Activated CD4-positive, alpha-beta T cell treated with anti-CD3 and anti-CD28 coated beads, Interleukin-2, Interleukin-4, amounts not matched to agents 100 ng/mL and 50 ng/mL, durations not matched to agents 16 hours and 8 hours (primary cell): ENCODE data around the gene APCDD1.

Source experiments
- DNase-seq: peaks from one replicate; pipeline ENCODE4 v3.0.0-alpha.2; 2020; ENCODE audit warnings: low spot score

Gene APCDD1

GRCh38 chr18:10453806-10454680 lies at the start of gene APCDD1:
Gene APCDD1, plus strand, starts transcription at chr18:10454635. Its CDS starts 347 bp downstream, at chr18:10454982.
- no peak for DNase-seq

GRCh38 chr18:10405014-10405493 lies 49.4 kb upstream of the APCDD1 start:
- DNase-seq = no peak

- DNase-seq = no peak
These were observed 48.4 kb upstream of the APCDD1 start for GRCh38 chr18:10405816-10406663.

GRCh38 chr18:10408131-10408530 lies 46.3 kb upstream of the APCDD1 start:
- no peak for DNase-seq

DNA sequence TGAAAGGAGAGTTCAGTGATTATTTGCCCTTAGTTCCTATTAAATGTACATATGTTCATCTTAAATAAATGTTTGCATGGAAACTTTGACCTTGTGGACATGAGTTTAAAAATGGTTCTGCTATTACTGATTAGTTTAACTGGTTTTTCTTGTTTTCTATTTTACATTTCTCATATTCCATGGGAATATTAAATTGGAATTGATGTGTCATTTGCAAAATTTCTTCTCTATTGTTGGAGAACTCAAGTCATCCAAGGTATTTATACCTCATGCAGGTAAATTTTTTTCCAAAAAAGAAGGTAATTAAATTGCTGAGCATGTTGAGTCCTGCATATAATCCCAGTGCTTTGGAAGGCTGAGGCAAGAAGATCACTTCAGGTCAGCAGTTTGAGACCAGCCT lies 45.4 kb upstream of the APCDD1 start:
- no peak for DNase-seq

DNA sequence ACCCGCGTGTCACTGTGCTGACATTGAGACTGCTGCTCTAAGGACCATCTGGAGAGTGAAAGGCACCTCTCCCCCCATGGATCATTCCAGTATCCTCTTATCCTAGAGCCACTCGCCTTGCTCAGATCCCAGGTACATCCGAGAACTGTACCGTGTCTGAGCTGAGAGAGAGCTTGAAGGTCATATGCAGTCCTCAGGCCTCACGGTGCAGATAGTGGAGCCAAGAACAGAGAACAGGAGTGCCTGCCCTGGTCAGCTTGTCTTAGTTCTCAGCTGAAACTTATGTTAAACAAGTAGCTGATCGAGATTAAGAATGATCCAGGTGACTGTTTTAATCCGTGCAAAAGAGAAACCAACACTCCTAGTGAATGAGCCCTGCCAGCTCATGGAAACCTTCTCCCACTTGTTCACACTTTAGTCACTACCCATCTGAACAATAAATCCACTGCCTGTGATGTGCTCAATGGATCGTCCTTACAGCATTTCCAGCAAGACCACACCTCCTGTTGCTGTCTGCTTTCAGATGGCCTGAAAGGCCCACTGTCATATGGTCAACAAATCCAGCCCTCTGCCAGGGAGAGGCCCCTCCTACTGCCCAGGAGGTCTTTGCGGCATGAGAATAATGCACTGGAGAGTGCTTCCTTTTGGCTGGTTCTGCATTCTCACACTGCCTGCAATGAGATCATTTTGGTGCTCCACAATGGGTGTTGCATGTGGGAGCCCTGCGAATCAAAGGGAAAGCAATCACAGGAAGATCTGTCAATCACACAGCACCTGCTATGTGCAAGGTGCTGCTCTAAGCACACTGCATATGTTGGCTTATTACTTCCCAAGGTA lies 43.7 kb upstream of the APCDD1 start:
- DNase-seq = no peak

DNA sequence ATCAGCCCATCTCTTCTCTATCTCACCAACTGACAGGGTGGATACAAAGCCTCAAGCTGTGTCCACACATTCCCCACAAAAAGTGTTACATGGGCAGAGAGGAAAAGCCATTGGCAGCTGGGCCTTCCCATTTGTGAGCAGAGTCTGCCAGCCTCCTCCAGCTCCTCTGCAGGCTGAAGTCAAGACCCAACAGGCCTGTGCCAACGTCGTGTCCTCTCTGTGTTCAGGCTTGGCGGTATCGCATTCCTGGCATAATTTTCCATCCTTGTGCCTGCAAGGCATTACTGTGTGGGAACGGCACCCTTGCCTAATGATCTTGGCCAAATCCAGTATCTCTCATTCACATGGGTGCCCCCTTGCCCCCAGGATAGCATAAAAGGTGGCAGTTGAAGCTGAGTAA lies 41.5 kb upstream of the APCDD1 start:
- DNase-seq = no peak

- no peak for DNase-seq
These were observed 40.7 kb upstream of the APCDD1 start for GRCh38 chr18:10413722-10414121.

DNA sequence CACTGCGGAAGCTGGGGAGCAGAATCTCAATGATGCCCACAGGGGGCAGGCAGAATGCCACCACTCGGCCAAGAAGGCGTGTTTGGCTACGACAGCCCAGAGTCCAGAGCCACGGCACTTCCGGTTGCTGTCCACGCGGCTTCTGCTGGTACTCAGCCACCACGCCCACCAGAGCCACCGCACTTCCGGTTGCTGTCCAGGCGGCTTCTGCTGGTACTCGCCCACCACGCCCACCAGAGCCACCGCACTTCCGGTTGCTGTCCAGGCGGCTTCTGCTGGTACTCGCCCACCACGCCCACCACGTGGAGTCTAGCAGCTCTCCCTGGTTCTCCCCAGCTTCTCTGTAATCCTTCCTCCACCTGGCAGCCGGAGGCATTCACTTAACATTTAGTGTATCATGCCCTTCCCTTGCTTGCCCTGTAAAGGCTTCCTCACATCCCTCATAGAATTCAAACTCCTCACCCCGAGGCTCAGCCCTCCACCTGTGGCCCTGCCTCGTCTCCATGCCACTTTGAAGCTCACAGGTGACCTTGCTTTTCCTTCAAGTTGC lies 40.1 kb upstream of the APCDD1 start:
- DNase-seq = no peak

DNA sequence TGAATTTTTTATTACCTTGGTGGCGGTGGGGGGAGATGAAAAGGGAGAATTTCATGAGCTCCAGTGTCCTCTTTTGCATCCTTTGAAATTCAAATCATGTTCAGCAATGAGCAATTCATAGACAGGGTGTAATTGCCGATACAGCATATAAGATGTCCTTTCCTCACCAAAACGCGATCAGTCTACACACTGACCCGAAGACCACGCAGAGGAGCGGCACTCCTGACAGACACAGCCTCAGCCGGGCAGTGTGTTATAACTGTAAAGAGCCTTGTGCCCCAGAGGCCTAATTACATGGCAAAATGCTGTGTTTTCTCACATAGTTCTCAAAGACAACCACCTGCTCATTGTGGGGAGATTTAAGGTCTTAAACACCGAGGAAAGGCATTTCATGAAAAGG lies 38.4 kb upstream of the APCDD1 start:
- DNase-seq = no peak

GRCh38 chr18:10417191-10417590 lies 37.2 kb upstream of the APCDD1 start:
- no peak for DNase-seq

DNA sequence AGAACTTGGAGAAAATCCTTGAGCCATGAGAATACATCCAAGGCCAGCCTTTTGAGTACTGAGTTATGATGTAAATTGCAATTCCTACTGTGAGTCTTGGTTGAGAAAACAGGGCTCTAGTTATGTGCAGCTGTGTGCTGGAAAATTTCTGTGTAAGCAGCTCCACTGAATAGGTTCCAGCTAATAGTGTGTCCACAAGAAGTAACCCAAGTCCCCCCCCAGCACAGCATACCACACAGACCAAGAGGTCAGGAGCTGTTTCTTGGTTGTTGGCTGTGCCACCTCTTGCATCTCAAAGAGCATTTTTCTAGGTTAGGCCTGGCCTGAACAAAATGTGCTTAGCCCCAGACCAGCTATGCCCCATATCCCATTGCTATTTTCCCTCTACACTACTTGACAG lies 36.8 kb upstream of the APCDD1 start:
- DNase-seq = no peak

- no peak for DNase-seq
These were observed 35.6 kb upstream of the APCDD1 start for GRCh38 chr18:10418836-10419235.

- DNase-seq = no peak
These were observed 34.9 kb upstream of the APCDD1 start for GRCh38 chr18:10419420-10420103.

GRCh38 chr18:10420561-10421352 lies 33.7 kb upstream of the APCDD1 start:
- no peak for DNase-seq

DNA sequence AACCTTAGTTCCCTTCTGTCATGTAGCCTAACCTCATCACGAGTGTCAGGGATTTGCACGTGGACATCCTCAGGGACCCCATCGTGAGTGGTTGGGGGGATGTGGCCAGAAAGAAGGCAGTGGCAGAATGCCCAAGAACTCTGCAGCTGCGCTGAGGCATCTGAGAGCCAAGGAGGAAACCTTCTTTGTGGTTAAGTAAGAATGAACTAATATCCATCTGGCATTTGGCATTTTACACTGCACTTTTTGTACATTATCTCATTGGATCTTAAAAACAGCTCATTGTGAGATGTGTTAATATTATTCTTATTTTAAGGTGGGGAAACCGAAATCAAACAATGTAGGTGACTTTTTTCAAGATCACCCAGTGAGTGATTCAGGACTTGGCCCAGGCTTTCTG lies 32.6 kb upstream of the APCDD1 start:
- no peak for DNase-seq

- DNase-seq = no peak
These were observed 31.7 kb upstream of the APCDD1 start for GRCh38 chr18:10422731-10423130.

DNA sequence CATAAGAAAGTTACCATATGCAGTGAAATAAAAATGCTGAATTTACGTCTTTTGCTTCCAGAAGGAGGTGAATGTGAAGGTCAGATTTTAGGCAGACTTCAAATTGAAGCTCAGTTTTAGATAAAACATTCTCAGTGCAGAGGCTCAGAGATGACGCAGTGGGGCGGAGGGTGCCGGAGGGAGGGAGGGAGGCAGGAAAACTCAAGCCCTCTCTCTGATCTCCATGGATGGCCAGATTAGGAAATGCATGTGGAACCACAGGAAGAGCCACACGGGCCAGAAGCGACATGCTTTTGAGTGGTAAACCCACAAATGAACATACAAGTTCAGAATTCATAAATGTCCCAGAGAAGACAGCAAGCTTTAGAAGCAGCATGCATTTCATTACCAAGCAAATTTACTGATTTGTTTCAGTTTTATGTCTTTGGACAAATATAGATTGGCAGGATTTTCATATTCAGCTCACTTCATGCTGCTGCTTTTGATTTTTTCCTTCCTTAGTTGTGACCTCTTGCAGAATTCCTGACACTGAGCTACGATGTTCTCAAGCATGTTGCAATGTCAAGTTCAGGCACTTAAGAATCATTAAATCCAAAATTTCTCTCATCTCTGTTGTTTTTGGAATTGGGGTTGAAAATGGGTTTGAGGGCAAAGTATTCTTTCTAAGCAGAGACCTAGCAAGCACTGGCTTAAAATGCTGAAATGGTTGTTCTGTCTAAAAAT lies 29.7 kb upstream of the APCDD1 start:
- no peak for DNase-seq

GRCh38 chr18:10430677-10431076 lies 23.8 kb upstream of the APCDD1 start:
- no peak for DNase-seq

DNA sequence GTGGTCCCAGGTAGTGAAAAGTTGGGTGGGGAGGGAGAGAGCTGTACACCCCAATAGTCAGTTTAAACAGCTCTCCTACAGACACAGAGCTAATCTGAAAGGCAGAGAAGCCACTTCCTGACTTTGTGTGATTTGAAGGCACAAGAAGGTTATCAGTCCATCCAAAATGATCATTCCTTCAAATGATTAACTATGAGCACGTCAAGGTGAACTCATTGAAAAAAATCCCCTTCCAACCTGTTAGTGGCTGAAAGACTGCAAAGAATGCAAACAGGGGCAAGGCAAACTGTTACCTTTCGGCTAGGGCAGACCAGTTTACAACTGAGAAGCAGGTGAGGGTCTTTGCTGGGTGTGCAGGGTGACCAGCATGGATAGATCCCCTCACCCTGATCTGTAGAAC lies 22.8 kb upstream of the APCDD1 start:
- no peak for DNase-seq
